T-helper 1 cell (primary cell): ENCODE measurements around the gene UROC1.
"Not testable (repeated sequence)": the region's sequence is repeated elsewhere in the genome, so short reads cannot be mapped to it uniquely, and the experiment has no call there.

Experiments
- DNase-seq, 5 donors: peaks; one replicate each; pipeline ENCODE4 v3.0.0-alpha.2; 2012 to 2020

The UROC1 gene

DNA sequence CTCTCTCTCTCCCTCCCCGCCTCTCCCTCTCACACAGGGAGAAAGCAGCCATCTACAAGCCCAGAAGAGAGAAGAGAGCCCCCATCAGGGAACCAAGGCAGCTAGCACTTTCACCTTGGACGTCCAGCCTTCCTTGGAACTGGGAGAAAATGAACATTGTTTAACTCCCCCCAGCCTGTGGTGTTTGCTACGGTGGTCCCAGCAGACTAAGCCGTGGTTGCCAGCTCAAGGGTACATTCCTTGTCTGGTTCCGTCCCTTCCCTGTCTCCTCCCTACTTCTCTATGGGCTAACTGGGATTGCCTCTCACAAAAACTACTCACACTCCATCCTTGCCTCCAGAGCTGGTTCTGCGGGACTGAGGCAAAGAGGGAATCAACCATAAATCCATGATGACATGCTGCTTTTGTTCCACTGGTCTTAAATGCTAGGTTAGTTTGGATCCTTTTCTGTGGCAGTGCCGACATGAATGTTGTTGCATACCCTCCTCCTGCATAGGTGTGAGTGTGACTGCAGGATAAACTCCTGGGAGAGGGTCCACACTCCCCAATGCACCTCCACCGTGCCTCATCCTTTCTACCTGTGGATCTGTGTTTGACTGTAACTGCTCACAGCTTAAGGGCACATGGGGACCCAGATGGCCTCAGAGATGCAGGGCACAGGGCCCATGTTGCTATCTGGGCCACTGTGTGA lies 29.1 kb upstream of the UROC1 start:
- no peak for DNase-seq

DNA sequence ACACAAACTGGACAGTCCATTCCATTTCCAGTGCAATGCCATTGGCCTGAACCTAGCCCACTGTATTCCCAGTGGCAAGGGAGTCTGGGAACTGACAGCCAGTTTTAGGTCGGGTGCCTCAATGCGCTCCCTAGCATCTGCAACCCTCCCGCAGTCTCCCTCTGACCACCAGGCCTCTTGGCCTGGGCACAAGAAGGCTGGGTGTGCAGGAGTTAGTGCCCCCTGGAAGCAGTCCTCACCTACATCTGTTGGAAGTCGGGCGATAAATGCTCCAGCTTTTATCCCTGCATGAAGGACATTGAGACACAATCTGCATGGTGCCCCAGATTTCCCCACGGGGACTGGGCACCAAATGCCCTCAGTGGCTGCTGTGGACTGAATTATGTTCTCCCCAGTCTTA lies 28.4 kb upstream of the UROC1 start:
- peak in 1 of 5 donors; percentile 5 for DNase-seq

DNA sequence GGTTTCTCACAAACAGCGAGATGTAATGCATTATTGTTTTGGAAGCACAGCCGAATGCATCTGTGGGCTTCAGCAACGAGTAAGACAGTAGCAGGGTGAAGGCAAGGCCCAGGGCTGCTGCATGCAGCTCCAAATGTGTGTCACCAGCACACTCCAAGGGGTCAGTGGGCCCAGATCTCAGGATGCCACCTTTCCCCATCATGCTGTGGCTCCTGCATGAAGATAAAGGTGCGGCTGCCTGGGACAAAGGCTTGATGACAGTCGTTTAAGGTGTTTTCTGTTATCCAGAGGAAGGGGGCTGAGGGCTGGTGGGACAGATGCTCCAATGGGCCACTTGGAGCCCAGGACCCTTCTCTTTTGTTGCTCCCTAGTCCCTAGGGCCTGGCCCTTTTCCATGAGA lies 28.0 kb upstream of the UROC1 start:
- DNase-seq: no peak

DNA sequence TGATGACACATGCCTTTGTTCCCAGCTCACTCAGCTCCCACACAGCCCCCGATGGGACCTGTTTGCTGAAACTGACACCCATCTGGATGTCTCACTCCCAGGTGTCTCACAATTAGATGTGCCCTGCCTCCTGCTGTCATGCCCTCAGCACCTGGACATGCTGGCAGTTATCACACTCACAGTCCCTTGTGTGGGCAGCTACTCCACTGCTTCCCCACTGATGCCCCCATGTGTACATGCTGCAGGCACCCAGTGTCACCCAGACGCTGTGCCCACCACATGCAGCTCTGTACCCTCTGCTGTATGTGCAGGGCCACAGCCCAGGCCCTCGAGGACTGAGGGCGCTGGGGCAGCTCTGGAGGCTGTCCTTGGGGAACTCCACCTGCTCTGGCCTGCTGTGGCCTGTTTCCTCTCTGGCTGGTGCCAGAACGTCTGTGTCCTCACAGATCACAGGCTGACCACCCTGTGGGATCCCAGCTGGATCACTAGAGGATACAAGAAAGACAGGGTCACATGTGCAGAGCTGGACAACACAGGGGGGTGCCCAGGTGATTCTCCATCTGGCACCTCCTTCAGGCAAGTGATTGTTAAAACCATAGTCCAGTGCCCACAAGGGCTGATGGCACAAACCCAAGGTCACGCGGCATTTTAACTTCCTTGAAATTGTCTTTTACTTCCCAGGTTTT lies 27.2 kb upstream of the UROC1 start:
- no peak for DNase-seq

DNA sequence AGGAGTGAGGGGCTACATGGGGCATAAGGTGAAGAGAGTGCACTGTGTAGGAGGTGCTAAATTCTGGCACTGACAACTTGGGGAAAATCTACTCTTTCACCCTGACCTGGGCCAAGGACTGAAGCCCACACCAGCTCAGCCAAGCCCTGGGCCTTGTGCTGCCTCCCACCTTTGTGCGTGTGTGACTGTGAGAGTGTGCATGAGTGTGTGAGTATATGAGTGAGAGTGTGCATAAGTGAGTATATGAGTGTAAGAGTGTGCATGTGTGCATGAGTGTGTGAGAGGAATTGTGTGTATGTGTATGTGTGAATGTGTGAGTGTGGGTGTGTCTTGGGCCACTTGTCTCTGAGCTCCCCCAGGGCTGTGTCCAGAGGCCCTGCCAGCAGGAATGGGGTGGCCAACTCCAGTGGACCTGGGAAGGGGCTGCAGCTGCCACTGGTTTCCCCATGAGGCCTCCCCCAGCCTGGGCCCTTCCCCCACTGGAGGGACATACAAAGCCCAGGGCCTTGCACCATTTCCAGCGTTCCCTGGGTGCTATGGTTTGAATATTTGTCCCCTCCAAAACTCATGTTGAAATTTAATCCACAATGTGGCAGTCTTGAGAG lies 26.0 kb upstream of the UROC1 start:
- DNase-seq: peak in 1 of 5 donors; percentile 5

DNA sequence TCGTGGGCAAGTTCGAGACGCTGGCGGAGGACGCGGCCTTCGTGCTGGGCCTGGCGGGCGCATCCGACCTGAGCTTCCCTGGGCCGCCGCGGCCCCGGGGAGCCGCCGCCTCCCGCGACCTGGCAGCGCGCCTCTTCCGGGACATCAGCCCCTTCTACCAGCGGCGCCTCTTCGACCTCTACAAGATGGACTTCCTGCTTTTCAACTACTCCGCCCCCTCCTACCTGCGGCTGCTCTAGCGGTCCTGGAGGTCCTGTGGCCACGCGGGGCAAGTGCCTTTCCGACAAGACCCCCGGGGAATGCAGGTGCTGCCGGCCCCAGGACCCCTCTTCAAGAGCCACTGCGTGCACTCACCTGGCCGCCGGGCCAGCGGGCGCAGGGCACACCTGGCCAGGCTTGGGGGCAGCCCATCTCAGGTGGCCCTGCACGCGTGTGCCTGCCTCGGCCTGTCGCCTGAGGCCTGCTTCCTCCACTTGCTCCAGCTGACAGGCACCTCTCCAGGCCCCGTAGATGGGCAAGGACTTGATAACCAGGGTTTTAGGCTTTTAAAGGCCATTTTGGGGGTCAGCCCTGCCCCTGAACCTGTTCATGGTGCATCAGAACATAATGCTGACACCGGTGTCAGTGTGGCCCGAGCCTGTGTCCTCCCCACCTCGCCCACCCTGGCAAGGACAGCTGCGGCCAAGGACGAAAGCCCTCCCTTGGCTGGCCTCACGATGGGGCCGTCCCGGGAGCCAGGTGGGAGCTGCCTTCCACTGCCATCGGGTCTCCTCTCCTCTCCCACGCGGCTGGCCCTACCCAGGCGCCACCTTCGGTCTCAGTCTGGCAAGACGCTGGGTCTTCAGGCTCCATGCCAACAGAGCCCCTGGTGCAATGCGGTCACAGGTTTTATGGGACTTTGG lies 25.0 kb upstream of the UROC1 start:
- peak in 1 of 5 donors; percentile 8 for DNase-seq

DNA sequence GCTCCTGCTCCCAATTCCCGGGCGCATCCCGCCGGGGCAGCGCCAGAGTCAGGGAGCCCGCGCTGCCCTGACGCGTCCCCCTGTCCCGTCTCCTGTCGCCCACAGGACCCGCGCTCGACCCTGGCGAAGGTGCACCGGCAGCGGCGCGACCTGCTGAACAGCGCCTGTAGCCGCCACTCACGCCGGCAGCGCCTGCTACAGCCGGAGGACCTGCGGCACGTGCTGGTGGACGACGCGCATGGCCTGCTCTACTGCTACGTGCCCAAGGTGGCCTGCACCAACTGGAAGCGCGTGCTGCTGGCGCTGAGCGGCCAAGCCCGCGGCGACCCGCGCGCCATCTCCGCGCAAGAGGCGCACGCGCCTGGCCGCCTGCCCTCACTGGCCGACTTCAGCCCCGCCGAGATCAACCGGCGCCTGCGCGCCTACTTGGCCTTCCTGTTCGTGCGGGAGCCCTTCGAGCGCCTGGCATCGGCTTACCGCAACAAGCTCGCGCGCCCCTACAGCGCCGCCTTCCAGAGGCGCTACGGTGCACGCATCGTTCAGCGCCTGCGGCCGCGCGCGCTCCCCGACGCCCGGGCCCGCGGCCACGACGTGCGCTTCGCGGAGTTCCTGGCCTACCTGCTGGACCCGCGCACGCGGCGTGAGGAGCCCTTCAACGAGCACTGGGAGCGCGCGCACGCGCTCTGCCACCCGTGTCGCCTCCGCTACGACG lies 24.2 kb upstream of the UROC1 start:
- peak in 1 of 5 donors; percentile 11 for DNase-seq

DNA sequence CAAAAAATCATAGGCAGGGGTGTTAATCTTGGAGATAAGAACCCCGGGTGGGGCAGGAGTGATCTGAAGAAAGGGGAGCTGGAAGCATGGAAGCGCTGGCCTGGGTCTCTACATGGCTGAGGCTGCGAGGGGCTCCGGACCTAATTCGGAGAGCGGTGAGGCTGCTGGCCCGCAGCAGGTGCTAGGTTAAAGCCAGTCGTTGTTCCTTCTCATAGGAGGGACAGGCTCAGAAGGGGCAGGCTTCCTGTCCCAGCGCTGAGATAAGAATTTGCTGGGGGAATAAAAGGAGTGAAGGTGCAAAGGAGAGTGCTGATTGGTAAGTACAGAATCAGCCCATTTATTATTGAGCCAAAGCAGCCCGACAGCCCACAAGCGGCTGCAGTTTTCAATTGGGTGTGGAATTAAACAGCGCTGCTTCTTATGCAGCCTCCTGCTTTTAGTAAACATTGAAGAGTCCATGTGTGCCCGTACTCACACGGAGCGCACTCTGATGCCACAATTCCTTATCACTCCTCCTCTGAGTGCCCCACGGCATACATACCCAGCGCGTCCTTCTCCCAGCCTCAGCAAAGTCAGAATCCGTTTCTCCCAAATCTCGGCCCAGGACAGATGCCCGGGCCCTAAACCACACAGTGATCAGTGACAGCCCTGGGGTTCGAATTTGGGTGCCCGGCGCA lies 23.5 kb upstream of the UROC1 start:
- DNase-seq: no peak

DNA sequence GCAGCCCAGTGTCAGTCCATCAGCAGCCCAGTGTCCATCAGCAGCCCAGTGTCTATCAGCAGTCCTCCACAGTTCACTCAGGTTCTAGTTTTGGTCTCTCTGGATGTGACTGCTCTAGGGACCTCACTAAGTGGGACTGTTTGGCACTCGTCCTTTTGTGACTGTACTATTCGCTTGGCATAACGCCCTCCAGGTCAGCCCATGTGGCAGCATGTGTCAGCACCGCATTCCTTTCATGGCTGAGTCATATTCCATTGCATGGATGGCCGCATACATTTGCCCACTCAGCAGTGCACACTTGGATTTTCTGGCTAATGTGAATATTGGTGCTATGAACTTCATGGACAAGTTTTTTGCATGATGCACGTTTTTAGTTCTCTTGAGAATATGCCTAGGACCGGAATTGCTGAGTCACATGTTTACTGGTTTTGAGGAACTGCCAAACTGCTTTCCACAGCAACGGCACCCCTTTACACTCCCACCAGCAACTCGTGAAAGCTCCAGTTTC lies 22.8 kb upstream of the UROC1 start:
- DNase-seq: peak in 2 of 5 donors; percentile 3 to 26

DNA sequence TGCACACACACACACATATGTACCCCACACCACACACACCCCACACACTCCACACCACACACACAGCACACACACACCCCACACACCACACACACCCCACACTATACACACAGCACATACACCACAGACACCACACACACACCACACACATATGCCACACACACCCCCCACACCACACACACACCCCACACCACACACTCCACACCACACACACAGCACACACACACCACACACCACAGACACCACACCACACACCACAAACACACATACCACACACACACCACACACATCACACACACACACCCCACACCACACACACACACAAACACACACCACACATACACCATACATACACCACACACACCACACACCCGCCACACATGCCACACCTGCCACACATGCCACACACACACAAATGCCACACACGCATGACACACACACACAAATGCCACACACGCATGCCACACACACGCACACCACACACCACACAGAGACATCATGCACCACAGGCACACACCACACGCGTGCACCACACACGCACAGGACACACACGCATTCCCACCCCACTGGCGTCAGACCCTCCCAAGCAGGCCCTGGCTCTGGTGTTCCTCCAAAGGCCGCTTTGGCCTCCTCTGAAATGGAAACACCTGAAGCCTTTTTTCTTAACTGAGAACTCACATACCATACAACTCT lies 22.1 kb upstream of the UROC1 start:
- no peak for DNase-seq

DNA sequence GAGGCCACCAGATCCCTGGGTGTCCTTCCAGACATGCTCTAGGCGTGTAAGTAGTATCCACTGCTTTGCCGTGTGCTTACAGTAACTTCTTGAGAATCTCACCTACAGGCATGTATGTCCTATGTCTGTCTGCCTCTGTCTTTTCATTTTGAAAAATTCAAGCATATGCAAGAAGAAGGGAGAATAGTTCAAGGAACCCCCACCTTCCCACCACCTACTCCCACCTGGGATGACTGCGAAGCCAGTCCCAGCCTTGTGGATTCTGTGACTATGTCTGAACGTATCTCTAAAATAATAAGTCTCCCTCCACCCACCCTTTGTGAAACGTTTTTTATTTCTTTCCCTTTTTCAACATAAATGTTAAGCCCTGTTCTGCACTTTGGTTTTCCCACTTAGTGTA lies 21.4 kb upstream of the UROC1 start:
- no peak for DNase-seq

DNA sequence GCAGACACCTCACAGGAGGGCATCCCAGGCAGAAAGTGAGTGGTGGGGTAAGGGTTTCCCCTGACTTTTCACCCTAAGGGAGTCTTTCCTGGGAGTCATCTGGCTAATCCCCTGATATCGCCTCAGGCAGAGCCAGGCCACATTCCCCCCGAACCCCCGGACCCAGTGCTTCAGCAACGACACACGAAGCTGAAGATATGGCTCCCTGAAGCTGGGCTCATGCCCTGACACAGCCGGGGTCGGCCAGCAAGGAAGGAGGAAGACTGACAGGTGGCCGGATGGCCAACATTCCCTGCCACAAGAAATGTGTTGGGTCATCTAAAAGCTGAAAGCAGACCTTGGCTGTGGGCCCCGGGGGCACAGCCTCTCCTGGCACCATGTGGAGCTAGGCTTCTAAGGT lies 20.7 kb upstream of the UROC1 start:
- peak in 1 of 5 donors; percentile 11 for DNase-seq

DNA sequence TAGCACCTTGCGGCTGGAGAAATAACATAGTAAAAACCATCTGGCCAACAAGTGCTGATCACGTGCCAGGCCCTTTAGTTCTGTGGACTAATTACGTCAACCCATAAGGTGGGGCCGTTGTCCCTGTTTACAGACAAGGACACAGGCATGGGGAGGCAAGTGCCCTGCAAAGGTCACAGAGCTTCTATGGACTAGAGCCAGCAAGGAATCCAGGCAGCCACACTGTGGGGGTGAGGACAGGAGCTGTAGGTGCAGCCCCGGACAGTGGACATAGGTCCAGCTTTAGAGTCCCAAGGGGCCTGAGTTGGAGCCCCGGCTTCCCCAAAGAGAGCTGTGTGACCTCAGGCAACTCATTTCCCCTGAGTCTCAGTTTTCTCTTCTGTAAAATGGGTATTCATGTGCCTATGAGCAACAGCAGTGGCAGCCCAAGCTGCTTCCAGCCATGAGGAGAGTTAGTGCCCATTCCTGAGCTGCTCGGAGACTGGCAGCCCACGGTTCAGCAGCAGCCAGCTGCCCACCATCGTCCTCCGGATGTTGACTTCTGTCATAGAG lies 20.2 kb upstream of the UROC1 start:
- DNase-seq: peak in 1 of 5 donors; percentile 3

DNA sequence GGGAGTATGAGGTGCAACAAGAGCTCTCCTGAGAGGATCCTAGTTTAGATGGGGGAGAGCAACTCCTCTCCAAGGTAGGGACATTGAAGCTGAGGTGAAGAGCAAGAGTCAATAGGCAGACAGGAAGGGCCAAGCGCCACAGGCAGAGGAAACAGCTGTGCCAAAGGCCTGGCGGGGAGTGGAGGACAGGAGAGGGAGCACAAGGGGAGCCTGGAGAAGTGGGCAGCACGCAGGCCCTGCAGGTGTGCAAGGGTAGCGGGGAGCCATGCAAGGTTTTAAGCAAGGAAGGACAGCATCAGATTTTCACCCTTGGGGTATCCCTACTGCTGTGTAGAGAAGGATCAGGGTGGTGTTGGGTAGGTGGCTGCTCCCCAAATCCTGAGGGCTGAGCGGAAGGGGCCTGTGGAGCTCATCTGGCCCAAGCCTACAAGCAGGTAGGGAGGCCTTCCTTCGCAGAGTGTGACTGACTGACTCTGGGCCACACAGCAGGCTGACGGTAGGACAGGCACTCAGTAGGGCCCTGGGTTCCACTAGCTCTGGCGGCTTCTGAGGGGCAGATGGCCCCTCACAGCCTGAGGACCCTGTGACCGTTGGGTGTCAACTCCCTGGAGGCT lies 19.6 kb upstream of the UROC1 start:
- peak in 1 of 5 donors; percentile 0 for DNase-seq

DNA sequence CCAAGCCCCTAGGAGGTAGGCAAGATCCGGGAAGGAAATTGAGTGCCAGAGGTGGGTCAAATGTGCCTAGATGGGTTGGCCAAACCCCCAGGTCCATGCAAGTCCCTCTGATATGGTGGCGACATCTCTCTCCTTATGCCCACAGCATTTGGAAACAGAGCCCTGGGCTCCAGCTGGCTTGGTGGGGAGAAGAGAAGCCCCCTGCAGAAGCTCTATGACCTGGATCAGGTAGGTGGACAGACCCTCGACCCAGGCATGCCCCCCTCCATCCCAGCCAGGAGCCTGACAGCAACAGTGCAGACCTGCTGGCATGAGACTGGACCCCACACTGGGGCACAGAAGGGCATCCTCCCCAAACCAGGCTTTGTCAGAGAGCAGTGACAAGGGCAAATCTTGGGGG lies 18.6 kb upstream of the UROC1 start:
- no peak for DNase-seq

DNA sequence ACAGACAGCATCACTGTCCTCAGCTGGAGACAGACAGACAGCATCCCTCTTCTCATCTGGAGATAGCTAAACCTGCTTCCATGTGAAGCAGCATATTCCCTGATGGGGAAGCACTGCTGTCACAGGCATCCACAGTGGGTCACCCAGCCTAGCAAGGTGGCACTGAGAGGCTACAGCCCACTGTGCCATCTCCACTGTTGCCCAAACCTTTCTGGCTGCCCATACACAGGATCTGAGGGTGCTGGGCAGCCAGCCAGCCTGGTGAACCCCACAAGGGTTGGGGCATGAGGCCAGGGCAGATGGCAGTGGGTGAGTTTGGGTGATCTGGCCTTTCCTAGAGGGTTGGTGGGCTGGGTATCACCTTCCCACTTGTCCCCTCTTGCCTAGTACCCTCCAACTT lies 18.1 kb upstream of the UROC1 start:
- DNase-seq: no peak

DNA sequence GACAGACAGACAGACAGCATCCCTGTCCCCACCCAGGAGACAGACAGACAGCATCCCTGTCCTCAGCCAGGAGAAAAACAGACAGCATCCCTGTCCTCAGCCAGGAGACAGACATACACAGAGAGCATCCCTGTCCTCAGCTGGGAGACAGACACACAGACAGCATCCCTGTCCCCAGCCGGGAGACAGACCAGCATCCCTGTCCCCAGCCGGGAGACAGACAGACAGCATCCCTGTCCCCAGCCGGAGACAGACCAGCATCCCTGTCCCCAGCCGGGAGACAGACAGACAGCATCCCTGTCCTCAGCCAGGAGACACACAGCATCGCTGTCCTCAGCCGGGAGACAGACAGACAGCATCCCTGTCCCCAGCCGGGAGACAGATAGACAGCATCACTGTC lies 17.1 kb upstream of the UROC1 start:
- DNase-seq: not testable (repeated sequence)

DNA sequence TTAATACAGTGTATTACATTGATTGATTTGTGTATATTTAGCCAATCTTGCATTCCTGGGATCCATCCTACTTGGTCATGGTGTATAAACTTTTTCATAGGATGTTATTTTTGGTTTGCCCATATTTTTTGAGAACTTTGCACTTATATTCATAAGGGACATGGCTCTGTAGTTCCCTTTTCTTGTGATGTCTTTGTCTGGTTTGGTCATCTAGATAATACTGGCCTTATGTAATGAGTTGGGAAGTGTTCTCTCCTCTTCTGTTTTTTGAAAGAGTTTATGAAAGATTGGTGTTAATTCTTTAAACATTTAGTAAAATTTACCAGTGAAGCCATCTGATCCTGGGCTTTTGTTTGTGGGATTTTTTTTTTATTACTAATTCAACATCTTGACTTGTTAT lies 15.9 kb upstream of the UROC1 start:
- no peak for DNase-seq

DNA sequence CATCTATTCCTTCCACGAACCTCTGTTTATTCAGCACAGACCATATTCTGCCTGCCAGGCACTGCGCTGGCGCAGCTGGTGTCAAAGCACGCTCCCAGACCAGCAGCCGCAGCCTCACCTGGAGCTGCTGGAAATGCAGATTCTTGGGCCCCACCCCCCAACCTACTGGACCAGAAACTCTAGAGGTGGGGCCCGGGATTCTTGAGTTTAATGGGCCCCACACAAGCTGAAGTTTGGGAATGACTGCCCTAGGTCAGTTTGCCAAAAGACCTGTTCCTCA lies 13.4 kb upstream of the UROC1 start:
- DNase-seq: no peak
